GM21526 (cell line): ENCODE measurements around the gene ARFGAP1.

ENCODE experiments used
- ATAC-seq: cut with Tn5 transposase; IDR thresholded peaks from one replicate; pipeline ENCODE4 v1.9.1; 2021; ENCODE audit warnings: moderate library complexity; ENCODE audit not compliant: unreplicated experiment, low FRiP score

The ARFGAP1 gene

GRCh38 chr20:63276956-63277355, 4.3 kb downstream of the ARFGAP1 start:
- ATAC-seq = no peak

GRCh38 chr20:63277466-63278272, 5.1 kb downstream of the ARFGAP1 start:
- no peak for ATAC-seq

- ATAC-seq = no peak
Observed at GRCh38 chr20:63278661-63279060, 6.0 kb downstream of the ARFGAP1 start.

- ATAC-seq = no peak
Observed at GRCh38 chr20:63279931-63280330, 7.3 kb downstream of the ARFGAP1 start.

- ATAC-seq = no peak
Observed at GRCh38 chr20:63280371-63280770, 7.8 kb downstream of the ARFGAP1 start.

GRCh38 chr20:63280929-63281545, 8.4 kb downstream of the ARFGAP1 start:
- no peak for ATAC-seq

GRCh38 chr20:63281742-63282665, 9.4 kb downstream of the ARFGAP1 start:
- no peak for ATAC-seq

GRCh38 chr20:63282946-63283345, 10.3 kb downstream of the ARFGAP1 start:
- no peak for ATAC-seq

- no peak for ATAC-seq
Observed at GRCh38 chr20:63283397-63284082, 10.9 kb downstream of the ARFGAP1 start.

GRCh38 chr20:63284083-63284440, 11.4 kb downstream of the ARFGAP1 start:
- ATAC-seq = no peak

GRCh38 chr20:63284544-63284949, 11.9 kb downstream of the ARFGAP1 start:
- ATAC-seq = no peak

- no peak for ATAC-seq
Observed at GRCh38 chr20:63284981-63285524, 12.4 kb downstream of the ARFGAP1 start.

- no peak for ATAC-seq
Observed at GRCh38 chr20:63285636-63286615, 13.3 kb downstream of the ARFGAP1 start.

- no peak for ATAC-seq
Observed at GRCh38 chr20:63286781-63287696, 14.4 kb downstream of the ARFGAP1 start.

GRCh38 chr20:63287697-63288580, 15.3 kb downstream of the ARFGAP1 start:
- ATAC-seq = no peak

GRCh38 chr20:63288581-63289251, 16.1 kb downstream of the ARFGAP1 start:
- ATAC-seq = no peak
